ENCODE results near the gene CFAP77.
"Not testable (repeated sequence)": the region's sequence is repeated elsewhere in the genome, so short reads cannot be mapped to it uniquely, and the experiment has no call there.

The CFAP77 gene

DNA sequence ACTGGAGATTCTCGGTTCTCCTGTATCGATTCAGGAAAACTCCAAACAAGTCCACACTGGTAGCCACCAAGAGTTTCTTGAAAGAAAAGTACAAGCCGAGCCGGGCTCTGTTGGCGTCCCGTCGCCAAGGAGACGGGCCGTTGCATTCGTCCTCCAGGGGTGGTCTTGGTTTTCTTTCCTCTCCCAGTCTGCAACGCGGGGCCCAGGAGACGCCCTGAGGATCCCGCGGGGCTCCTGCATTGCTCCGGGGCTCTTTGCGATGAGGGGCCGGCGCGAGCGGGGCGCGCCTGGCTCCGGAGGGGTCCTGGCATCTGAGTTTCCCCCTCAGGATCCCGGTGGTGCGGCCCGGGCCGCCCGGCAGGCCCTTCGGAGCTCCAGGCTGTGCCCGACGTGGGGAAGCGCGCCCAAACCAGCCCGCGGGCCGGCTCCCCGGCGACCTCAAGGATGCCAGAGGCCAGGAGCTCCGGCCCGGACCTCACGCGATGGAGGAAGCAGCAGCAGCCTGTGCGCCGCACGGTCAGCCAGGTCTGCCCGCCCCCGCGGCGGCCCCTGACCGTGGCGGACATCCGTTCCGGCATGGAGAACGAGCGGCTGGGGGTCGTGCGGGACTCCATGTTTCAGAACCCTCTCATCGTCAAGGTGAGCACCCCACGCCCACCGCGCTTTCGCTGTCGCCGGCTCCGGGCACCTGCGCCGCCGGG is at the start of gene CFAP77:
CFAP77 (plus strand) TSS at position 384 of the 701 bp plus-strand sequence; CDS start at position 445, 61 bp downstream.
- DNase-seq = peak in 1 of 2 experiments; percentile 7

DNA sequence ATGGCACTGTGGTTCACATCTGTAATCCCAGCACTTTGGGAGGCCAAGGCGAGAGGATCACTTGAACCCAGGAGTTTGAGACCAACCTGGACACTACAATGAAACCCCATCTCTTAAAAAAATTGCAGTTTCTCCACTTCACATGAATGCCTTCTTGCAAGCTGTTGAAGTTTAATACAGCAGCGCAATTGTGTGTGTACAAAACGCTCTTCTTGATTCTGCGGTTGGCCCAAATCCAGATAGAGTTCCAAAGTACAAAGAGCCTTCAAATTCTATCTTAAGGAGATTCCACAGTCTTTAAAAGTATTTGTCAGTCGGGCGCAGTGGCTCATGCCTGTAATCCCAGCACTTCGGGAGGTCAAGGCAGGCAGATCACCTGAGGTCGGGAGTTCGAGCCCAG is 45.9 kb upstream of the CFAP77 start:
- DNase-seq = no peak

DNA sequence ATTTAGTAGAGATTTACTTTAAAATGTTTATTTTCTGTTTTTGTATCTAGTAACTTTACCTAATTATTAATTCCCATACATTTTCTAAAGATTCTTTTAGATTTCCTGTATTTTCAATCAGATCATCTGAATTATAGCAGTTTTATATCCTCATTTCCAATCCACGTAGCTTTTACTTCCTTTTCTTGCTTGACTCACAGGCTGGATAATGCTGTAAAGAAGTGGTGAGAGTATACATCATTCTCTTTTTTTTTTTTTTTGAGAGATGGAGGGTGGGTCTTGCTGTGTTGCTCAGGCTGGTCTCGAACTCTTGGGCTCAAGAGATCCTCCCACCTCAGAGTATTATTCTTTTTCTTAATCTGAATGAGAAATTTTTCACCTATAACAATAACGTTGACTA is 44.0 kb upstream of the CFAP77 start:
- no peak for DNase-seq

DNA sequence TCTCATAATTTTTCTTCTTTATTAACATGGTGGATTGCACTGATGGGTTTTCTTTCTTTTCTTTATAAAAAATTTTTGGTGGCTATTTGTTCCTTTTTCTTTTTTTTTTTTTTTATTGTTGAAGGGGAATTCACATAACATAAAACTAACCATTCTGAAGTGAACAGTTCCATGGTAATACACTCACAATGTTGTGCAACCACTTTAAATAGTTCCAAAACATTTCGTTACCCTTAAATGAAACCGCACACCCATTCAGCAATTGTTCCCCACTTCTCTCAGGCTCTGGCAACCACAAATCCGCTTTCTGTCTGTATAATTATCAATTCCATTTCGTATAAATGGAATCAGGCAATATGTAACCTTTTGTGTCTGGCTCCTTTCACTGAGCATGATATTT is 43.5 kb upstream of the CFAP77 start:
- no peak for DNase-seq

DNA sequence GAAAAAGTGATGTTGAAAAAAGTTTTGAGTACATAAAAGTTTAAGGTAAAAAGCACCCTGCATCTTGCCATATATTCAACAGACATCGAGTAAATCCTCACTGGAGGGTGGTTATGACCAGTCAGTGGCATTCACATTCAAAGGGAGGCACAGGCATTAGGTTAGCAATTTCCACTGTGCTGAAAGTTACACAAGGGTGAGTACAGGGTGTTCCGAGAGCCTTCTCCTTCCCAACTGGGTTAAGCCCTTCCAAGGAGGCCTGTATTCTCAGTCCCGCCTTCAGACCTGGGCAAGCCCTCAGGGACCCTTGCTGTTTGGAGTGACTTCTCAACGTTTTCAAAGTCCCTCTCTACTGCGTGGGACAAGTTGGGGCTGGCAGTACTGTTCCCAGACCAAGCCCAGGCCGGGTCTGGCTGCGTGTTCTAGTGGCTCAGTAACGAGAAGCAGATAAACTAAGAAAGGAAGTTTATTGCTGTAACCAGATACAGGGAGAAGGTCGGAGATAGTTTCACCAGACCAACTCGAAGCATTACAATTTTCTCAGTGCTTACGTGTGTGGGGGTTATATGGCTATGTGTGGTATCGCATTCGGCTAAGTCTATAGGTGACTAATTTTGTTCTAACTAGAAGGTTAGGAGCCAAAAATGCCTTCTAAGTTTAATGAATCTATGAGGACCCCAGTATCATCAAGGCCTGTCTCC is 42.2 kb upstream of the CFAP77 start:
- no peak for DNase-seq

GRCh38 chr9:132369421-132369820 is 40.6 kb upstream of the CFAP77 start:
- no peak for DNase-seq

DNA sequence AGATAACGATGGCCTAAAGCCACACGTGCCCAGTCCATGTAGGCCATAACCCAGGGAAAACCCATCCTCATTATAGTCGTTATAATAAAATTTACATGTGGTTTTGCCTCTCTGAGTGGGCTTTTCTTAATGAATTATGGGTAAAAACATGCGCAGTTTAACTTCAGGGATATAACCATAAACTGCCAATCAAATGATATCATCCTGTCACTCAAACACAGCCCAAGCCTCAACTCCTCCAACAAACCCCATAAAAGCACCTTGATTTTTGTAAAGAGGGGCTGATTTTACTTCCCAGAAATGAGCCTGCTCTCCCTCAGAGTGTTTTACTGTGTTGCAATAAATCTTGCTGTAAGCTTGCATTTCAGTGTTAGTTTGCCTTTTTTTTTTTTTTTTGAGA is 39.4 kb upstream of the CFAP77 start:
- DNase-seq = no peak

GRCh38 chr9:132372177-132373095 is 37.6 kb upstream of the CFAP77 start:
- no peak for DNase-seq

GRCh38 chr9:132377769-132378168 is 32.2 kb upstream of the CFAP77 start:
- DNase-seq = not testable (repeated sequence)

- DNase-seq = not testable (repeated sequence)
Measured at GRCh38 chr9:132378416-132378815, 31.6 kb upstream of the CFAP77 start.

DNA sequence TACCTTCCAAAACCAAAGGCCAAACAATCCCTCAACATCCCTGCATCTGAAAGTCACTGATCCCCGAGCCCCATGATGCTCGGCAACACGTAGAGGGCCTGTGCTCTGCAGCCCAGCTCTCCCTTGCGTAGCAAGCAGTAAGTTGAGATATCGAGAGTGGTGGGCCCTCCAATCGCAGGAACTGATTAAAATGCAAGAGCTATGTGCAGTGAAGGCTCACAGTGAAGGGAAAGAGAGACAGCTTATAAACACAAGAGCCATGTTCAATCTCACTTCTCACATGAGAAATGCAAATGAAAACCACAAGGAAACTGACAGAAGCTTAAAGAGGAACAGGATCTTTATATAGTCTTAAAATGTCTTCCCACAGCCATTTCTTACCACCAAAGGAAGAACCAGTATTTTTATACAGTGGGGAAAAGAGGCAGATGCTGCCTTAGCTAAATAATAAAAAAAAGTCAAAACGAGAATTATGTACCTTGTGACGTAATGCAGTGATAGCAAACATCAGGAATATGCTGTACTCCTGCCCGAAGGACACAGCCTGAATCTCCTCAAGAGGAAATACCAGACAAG is 28.0 kb upstream of the CFAP77 start:
- no peak for DNase-seq

- DNase-seq = no peak
Measured at GRCh38 chr9:132383462-132383883, 26.5 kb upstream of the CFAP77 start.

- DNase-seq = no peak
Measured at GRCh38 chr9:132384376-132384775, 25.6 kb upstream of the CFAP77 start.

- DNase-seq = no peak
Measured at GRCh38 chr9:132387133-132387532, 22.9 kb upstream of the CFAP77 start.

DNA sequence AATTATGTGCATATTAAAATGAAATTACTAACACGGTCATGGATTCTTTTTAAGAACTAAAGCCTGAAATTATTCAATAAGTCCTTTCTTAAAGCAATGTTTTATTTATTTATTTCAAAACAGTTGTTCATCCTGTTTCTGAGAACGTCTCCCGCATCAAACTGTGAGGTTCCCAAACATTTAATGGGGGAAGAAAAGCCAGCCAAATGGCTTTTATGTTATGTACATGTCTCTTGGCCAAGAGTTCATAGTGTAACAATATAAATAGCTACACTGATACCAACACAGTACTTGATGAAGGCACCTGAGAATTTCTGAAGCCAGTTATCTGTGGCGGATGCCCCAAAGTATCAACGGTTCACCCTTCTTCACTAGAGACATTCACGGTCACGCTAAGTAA is 19.0 kb upstream of the CFAP77 start:
- DNase-seq = no peak

DNA sequence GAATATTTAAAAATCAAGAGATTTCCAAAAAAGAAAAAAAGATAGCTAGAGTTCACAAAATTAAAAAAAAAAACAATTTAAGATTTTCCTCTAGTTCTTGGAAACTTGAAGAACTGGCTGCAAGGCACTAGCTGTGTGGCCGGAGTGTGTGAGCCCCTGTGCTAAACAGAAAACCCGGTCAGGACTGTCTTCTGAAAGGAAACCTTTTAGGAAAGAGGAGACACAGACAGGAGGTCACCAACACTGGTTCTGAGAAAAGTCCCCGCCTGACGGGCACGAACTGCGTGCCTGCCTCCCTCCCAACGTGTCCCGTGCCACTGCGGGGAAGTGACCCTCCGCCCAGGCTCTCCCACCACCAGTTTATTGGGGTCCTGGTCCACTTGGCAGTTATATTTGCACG is 18.6 kb upstream of the CFAP77 start:
- DNase-seq = no peak

DNA sequence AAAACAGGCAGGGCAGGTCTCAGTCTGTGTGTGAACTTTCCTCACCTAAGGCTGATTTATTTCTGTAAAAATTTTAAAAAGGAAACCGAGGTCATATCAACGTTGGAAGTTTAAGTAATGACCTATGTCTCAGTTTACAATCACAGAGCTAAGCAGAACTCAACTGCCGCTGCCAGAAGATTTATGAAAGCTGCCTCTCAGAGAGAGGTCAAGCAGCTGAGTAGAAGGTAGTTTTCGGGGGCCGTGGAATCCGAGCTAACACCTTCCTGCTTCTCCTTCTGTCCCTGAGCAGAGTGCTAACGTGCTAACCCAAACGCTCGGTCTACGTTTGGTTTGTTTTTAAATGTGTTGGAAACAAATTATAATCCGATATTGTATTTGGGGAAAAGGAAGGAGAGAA is 14.5 kb upstream of the CFAP77 start:
- DNase-seq = no peak

- DNase-seq = no peak
Measured at GRCh38 chr9:132401824-132402223, 8.2 kb upstream of the CFAP77 start.

DNA sequence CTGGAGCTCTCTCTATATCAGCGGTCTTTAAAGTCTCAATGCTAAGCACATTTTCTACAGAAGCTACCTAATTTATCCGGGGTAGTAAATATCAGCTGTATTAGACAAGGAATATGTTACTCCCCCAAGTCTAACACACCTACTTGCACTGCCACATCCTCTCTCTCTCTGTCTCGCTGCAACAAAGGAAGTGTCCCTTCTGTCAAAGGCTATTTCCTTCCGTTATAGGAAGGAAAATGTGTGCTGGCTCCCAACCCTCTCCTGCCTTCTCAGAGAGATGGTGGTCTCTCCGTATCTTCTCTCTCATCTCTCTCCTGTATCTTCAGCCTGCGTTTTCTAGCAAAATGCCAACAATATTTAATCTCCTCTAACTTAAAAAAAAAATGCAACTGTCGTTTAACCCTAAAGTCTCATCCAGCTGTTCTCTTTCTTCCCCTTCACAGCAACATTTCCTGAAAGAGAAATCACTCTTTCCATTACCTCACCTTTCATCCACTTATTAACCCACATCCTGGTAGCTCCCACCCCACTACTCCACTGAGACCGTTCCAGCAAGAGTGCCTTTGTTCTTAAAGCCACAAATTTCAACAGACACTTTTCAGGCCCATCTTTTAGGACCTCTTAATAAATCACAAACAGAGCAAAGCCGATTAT is 5.7 kb upstream of the CFAP77 start:
- no peak for DNase-seq

DNA sequence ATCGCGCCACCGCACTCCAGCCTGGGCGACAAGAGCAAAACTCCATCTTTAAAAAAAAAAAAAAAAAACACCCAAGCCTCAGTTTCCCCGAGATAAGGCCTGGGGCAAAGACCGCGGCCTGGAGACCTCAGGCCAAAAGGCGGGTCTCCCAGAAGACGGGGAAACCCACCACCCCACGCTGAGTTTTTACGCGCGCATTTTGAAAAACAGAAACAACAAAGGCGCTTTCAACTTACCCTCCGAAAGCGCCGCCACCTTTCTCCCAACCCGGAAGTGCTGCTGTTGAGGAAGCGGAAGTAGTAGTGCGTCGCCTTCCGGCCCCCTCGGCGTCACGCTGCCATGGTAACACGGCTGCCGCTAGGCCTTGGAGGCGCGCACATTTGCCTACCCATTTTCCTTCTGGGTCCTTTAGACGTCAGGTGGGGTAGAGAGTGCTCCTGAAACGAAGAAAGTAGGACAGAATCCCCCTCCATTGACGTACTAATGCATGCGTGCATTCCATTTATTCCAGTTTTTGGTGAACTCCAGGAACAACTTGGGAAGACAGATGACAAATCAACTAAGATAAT is 3.4 kb upstream of the CFAP77 start, which contains the start of gene TTF1:
TTF1 (minus strand) TSS at position 287 of the 569 bp plus-strand sequence. CDS start 4,019 bp downstream, outside the sequence.
- peak; percentile 58 to 83 for DNase-seq

- DNase-seq = no peak
Measured at GRCh38 chr9:132407196-132407595, 2.8 kb upstream of the CFAP77 start.

GRCh38 chr9:132408521-132408920 is 1.5 kb upstream of the CFAP77 start:
- no peak for DNase-seq

All from NCI-H446 (cell line).